ENCODE results near the gene RBM42.

GRCh38 chr19:35663981-35664380 lies 35.1 kb downstream of the RBM42 start:
- TF ChIP-seq NR3C1 (IDR thresholded peaks at IDR 0.05) (no peak), MAX (IDR thresholded peaks at IDR 0.05) (no peak), KDM1A (IDR thresholded peaks at IDR 0.05; ENCODE audit: low read depth) (no peak), POLR2A (IDR thresholded peaks at IDR 0.05; ENCODE audit: low read length) (no peak), RFX5 (IDR thresholded peaks at IDR 0.05) (no peak), BHLHE40 (IDR thresholded peaks at IDR 0.05; ENCODE audit: low read depth, low read length) (no peak)
- TF ChIP-seq, protein P1, sequence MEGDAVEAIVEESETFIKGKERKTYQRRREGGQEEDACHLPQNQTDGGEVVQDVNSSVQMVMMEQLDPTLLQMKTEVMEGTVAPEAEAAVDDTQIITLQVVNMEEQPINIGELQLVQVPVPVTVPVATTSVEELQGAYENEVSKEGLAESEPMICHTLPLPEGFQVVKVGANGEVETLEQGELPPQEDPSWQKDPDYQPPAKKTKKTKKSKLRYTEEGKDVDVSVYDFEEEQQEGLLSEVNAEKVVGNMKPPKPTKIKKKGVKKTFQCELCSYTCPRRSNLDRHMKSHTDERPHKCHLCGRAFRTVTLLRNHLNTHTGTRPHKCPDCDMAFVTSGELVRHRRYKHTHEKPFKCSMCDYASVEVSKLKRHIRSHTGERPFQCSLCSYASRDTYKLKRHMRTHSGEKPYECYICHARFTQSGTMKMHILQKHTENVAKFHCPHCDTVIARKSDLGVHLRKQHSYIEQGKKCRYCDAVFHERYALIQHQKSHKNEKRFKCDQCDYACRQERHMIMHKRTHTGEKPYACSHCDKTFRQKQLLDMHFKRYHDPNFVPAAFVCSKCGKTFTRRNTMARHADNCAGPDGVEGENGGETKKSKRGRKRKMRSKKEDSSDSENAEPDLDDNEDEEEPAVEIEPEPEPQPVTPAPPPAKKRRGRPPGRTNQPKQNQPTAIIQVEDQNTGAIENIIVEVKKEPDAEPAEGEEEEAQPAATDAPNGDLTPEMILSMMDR (IDR thresholded peaks at IDR 0.05) = no peak

Data from A549 (cell line).